Measurements from ENCODE around the gene DOCK4.

DNA sequence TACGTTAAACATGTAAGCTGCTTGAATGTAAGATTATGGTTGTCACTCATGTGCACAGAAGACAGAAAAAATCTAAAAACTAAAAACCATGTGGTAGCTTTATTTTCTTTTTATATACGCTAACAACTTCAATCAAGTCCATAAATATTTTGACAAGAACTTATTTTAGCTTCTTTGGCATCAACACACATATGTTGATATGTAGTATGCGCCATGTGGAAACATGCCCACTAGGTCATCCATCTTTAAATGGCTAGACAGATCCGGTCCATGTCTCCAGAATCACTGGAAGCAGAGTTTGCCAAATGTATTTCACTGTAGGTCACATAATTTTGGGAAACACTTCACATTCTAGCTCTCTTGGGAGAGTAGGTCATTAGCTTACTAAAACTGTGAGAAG lies 382.4 kb downstream of the DOCK4 start:
- TF ChIP-seq, protein P1, sequence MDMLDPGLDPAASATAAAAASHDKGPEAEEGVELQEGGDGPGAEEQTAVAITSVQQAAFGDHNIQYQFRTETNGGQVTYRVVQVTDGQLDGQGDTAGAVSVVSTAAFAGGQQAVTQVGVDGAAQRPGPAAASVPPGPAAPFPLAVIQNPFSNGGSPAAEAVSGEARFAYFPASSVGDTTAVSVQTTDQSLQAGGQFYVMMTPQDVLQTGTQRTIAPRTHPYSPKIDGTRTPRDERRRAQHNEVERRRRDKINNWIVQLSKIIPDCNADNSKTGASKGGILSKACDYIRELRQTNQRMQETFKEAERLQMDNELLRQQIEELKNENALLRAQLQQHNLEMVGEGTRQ (IDR thresholded peaks at IDR 0.05; ENCODE audit: low read length): no peak
- TF ChIP-seq SRF (IDR thresholded peaks at IDR 0.05; ENCODE audit: low read depth, low read length) (no peak), EZH2 (IDR thresholded peaks at IDR 0.05; ENCODE audit: low read depth, low read length, severe bottlenecking) (no peak), SIX5 (IDR thresholded peaks at IDR 0.05; ENCODE audit: low read depth, low read length) (no peak), ASH2L (IDR thresholded peaks at IDR 0.05; ENCODE audit: low read length) (no peak), EP300 (IDR thresholded peaks at IDR 0.05; ENCODE audit: borderline replicate concordance in 1 of 2, low read depth in 2 of 2, low read length in 2 of 2) (no peak), JUND (IDR thresholded peaks at IDR 0.05; ENCODE audit: low read length) (no peak)
- TF ChIP-seq, protein P2, sequence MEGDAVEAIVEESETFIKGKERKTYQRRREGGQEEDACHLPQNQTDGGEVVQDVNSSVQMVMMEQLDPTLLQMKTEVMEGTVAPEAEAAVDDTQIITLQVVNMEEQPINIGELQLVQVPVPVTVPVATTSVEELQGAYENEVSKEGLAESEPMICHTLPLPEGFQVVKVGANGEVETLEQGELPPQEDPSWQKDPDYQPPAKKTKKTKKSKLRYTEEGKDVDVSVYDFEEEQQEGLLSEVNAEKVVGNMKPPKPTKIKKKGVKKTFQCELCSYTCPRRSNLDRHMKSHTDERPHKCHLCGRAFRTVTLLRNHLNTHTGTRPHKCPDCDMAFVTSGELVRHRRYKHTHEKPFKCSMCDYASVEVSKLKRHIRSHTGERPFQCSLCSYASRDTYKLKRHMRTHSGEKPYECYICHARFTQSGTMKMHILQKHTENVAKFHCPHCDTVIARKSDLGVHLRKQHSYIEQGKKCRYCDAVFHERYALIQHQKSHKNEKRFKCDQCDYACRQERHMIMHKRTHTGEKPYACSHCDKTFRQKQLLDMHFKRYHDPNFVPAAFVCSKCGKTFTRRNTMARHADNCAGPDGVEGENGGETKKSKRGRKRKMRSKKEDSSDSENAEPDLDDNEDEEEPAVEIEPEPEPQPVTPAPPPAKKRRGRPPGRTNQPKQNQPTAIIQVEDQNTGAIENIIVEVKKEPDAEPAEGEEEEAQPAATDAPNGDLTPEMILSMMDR (IDR thresholded peaks at IDR 0.05; ENCODE audit: control extremely low read depth in 1 of 3, insufficient read depth in 1 of 3, low read depth in 1 of 3, low read length in 3 of 3): no peak

Data from H1 (cell line).